T47D (cell line): Measurements from ENCODE around the gene APC2.

Experiments
- DNase-seq, 2 experiments: peaks; one replicate each; pipeline versions ENCODE4 v3.0.0 to v3.0.0-alpha.2; 2011 to 2012; ENCODE audit warnings: low read depth in 1 of 2, low spot score in 1 of 2
- JUND ChIP-seq: IDR thresholded peaks from 2 replicates; pipeline ENCODE4 v1.6.1; 2012; ENCODE audit warnings: low read depth
- in situ Hi-C: cut with HindIII; loops from 2 replicates; pipeline ENCODE4 v1.10.0; 2016; ENCODE audit warnings: low sequenced_read_pairs, low pct_unique_long_range_greater_than_20kb

Gene APC2

DNA sequence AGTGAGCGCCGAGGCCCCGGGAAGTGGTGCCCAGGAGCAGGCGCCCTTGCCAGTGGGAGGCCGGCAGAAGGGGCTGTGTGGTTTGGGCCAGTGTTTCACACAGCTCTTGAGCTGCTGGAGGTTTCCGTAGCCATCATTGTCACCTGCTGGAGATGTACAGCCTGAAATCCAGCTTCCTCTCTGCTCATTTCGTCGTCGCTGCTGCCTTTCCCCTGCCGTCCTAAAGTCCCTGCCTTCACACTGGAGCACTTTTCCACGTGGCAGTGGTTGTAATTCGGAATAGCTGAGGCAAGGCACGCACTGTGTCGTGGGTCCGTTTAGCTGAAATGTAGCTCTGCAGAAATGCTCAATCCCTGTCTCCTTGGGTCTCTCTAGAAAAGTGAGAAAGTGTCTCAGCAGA, 29.3 kb upstream of the APC2 start:
- in situ Hi-C loops = no loop called here
- no peak for TF ChIP-seq JUND
- no peak for DNase-seq

DNA sequence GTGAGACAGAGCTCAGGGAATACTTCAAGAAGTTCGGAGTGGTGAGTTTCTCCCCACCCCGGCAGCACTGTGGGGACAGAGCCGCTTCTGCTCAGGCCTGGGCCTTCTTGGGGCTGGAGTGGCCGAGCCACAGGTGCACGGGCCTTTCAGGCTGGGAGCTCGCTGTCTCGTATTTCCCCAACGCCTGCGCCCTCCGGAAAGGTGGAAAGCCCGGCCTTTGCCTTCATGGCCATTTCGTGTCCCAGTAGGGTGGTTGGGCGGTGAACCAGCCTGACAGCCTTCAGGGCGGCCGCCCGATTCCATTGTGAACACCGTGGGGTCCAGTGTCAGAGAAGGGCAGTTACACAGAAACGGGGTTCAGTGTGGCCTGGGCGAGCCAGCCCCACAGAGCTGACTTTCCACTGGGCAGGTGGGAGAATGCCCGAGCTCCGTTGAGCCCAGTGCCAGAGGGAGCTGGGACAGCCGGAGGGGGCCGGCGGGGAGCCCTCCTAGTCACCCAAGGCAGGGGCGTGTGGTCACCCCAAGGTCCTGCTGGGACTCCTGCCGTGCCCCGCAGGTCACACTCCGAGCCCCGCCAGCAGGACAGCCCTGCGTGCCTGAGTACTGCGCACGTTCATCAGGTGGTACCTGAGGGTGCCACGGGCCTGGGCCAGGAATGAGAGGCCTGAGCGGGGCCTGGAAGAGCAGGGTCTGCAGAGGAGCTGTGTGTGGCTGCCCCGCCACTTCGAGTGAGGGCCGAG, 28.5 kb upstream of the APC2 start:
- no peak for DNase-seq
- in situ Hi-C loops = no loop called here
- TF ChIP-seq JUND = no peak

DNA sequence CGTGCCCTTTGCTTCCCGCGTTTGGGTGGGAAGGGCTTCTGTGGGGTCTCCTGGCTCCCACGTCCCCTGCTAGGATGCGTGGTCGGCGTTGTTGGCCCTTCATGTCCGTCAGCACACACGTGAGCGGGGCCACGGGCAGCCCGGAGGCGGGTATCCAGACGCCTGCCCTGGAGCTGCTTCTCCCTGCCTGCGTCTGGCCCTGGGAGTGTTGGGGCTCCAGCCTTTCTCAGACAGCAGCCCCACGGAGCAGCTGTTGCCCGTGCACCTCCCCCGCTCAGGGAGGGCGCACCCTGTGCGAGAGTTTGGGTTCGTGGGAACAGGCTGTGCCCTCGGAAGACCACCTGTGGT, 28.0 kb upstream of the APC2 start:
- TF ChIP-seq JUND = no peak
- in situ Hi-C loops = no loop called here
- DNase-seq = no peak

DNA sequence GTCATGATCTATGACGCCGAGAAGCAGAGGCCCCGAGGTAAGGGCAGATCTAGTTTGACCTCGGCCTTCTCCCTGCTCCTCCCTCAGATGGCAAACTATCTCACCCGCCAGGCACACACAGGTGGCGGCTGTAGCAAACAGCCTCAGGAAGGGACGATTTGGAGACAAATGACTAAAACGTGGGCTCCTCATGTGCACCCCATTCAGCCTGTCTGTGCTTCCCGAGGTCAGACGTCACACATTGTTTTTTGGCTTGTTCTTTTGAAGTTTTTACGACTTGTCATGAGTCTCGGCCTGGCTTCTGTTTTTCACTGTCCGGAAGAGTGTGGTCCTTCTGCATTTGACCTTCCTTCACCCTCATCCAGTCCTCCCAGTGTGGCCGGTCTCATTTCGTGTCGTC, 27.6 kb upstream of the APC2 start:
- no peak for TF ChIP-seq JUND
- no peak for DNase-seq
- in situ Hi-C loops = no loop called here

DNA sequence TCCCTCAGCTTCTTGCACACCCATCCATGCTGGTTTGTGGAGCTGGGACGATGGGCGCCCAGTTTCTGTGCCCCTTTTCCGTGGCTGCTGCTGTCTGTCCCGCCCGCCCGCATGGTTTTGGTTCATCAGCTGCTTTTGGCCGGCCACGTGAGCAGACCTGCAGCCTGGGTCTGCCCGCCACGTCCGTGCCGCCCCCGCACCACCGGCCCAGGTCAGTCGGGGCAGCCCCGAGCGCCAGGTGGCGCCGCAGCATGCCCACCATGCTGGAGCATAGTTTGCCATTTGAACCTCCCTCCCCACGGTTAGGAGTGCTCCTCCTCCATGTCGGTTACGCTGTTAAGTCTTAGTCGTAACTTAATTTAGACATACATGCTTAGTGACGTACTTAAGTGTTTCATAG, 27.0 kb upstream of the APC2 start:
- no peak for DNase-seq
- no peak for TF ChIP-seq JUND
- in situ Hi-C loops = no loop called here

DNA sequence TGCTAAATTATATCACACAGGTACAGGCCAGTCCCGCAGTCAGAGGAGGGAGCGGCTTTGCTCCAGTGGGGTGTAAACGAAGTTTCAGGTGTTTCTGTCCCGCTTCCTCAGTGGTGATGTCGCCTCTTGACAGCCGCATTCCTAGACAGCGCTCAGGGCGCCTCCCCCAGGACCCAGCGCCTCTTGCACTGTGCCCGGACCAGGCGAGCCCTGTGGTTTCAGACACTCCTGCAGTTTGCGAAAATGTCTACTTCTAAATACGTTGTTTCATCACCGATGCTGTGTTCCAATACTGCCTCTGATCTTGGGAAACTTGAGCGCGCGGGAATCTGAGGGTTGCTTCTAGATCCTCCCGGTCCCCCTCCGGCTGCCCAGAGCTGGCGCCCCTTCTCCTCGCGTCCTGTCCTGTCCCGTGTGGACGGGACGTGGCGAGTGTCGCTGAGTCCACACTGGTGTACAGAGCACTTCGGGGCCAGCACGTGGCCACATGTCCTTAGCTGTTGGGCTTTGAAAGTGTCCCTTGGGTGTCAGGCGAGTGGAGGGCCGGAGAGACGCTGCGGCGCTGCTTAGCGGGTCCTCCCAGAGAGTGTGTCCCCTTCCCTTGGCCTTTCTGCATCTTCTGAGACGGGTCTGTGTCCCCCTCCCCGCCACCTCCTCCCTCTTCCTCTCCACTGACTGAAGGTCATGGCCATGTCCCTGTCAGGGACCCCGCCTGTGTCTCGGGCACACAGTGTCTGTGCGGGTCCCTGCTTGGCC, 26.3 kb upstream of the APC2 start:
- no peak for DNase-seq
- in situ Hi-C loops = no loop called here
- no peak for TF ChIP-seq JUND

DNA sequence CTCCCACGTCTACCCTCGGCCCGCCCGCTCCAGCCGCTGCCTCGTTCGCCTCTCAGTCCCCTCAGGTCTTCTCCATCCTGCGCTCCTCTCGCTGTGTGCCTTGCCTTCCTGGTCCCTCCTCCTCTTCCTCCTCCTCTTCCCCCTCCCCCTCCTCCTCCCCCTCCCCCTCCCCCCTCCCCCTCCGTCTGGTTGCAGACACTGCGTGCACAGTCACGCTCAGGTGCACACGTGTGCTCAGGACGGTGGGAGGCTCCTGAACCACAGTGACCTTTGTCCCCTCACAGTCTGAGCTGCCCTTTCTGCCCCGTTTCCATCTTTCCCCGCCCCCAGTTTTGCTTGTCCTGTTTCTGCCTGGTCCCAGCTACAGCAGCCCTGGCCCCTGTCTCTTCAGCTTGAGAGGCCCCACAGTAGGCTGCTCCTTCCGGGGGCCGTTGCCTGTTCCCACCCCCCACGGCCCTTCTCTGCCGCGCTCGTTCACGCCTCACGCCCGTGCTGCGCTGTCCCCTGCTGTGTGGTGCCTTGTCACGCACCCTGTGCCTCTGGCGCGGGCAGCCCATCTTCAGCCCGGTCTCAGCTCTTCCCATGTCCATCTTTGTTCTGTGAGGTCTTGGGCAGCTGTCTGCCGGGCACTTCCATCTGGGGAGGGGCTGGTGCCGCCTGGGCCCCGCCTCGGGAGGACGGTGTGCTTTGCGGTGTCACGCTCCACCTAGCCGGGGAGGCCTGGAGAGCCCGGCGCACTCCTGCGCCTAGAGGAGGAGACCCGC, 25.5 kb upstream of the APC2 start:
- no peak for TF ChIP-seq JUND
- in situ Hi-C loops = no loop called here
- no peak for DNase-seq

DNA sequence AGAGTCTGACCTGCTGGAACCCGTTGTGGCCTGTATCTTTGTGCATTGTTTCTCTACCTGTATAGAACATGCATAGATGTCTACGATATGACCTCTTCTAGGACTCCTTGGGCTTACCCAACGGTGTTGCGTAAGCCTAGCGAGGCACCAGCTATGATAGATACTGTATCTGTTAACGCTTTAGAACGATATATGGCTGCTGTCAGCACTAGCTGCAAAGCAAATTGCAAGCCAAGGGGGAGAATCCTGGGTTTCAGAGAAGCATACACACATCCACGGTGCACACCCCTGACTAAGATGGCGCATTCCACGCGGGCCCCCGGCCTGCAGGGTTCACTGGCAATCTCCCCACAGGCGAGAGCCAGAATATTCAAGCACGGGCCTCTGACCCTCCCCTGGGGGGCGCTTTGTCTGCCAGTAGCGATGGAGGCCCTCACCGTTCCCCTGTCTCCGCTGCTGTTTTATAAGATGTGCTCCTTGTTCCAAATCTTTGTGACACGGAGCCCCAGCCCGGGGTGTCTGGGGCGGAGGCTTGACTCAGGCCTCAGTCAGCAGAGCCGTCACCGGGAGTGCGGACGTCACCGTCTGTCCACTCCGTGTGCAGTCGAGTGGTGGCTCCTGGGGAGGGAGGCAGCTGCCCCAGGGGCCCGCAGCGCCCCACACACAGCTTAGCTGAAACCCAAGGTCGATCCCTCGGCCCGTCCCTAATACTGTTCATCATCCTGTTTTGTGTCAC, 24.7 kb upstream of the APC2 start:
- no peak for TF ChIP-seq JUND
- in situ Hi-C loops = no loop called here
- DNase-seq = no peak

DNA sequence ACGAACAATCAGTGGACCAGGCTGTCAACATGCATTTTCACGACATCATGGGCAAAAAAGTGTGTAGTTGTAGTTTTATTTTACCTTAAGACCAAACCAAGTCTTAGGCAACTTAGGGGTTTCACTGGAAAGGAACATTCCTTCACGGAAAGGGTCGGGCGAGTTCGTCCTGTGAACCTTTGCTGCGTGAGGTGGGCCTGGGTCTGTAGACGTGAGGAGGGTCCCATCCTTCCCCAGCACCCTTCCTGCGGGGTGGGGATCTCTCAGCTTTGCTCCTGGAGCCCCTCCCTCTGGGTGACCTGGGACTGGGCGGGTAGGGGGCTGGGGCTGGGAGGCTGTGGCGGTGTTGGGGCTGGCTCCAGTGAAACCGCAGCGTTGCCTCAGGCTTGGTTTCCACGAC, 24.0 kb upstream of the APC2 start:
- no peak for TF ChIP-seq JUND
- DNase-seq = no peak
- in situ Hi-C loops = no loop called here

DNA sequence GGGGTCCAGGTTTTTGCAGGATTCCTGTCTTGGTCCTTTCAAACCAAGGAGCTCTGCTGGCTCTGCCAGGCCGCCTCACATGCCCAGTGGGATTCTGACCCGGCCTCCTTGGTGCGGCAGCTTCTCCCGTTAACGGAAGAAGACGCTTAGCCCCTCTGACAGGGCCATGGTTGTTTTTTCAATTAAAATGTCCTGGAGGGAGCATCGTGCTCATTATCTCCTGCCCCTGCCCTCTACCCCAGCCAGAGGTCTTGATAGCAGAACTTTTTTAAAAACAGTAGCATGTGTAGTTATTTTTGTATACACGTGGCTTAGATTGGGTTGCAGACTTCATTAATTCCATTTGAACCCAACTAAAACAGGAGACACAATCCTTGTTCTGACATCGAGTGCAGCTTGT, 23.2 kb upstream of the APC2 start:
- in situ Hi-C loops = no loop called here
- no peak for TF ChIP-seq JUND
- DNase-seq = no peak

DNA sequence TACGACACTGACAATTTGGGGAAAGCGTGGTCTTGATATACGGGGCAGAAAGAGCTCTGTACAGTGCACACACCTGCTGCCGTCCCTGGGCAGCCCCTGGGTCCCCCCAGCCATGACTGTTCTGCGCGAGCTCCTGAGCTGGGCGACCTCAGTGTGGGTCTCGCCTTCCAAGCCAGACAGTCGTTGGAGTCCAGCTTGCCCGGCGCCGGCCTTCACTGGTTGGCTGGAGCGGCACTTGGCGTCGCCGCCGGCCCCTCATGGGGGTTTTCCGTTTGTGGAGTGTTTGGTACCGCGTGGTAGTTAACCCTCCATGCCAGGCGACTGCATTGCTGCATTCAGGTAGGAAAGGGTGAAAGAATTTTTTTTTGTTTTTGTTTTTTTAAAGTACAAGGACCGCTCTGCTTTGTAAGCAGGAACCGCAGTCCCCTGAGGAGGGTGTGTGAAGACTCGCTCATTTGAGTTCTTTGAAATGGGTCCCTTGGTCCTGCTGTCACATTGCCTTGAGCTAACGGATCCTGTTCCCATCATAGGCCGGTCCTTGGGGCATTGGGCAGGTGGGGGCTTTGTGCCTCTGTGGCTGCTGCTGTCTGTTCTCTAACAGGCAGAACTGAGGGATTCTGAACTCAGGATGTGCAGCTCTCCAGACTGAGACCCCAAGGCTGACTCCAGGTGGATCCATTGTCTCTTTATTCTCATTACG, 22.6 kb upstream of the APC2 start:
- in situ Hi-C loops = no loop called here
- DNase-seq = no peak
- no peak for TF ChIP-seq JUND
